ENCODE measurements around the gene RNASE1. TPM values are rescaled to one million over a fixed set of nuclear protein-coding genes. Genes with fewer than 3 reads are reported as not detected.
"Not testable (repeated sequence)": the region's sequence is repeated elsewhere in the genome, so short reads cannot be mapped to it uniquely, and the experiment has no call there.

RNASE1 gene
- total RNA-seq, 2 experiments from 2014 or later: not detected

DNA sequence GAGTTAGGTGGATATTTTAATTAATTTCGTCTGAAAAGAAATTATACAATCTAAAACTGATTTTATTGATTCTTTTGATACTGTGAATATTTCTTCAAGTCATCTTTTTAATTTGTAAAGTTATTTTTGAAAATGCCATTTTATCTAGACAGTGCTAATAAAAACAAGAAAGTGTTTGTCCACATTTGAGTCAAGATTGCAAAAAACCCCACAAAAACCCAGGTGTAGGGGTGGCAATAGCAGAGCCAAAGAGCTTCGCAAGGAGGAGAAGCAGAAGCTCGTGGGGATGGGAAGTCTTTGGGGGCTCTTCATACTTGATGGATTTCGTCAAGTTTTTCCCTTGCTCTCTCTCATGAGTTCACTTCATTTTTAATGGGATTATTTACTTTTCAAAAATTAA, 15.6 kb downstream of the RNASE1 start:
- intact Hi-C loops (cut with micrococcal nuclease): no loop called here
- ChIA-PET POLR2A (no interaction called here), CTCF (no interaction called here)
- Mint-ChIP-seq H3K9me3 (no peaks in the 10 kb centered on the region), H3K27me3 (no peaks in the 10 kb centered on the region), H3K4me3 (no peak overlapping the region), H3K4me1 (ENCODE audit: low read depth) (peaks cover 16% of the 10 kb centered on the region), H3K27ac (no peak overlapping the region), H3K36me3 (no peaks in the 10 kb centered on the region)
- DNase-seq: no peak

DNA sequence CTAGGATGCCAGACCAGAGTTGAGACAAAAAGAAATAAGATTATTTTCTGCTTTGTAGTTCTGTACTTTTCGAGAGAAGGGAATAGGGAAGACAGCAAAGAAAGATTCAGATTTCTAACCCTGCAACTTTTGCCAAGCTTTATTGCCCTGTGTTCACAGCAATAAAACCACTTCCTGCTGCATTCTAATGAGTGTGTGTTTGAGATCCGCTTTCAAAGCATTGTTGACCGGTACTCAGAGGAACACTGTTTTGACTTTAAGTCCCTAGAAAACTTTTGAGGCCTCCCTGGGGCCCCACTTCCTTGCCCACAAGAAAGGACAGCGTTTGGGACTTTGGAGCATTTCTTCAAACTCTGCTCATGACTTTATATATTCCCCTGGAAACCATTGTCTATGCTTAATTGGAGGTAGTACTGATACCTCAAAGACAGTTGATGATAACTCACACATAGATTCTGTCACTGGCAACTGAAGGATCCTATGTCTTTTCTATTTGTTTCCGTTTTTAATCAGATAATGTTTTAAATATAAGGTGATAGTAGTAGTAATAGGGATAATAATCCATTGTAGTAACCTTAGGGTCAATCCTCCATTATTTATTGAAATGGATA, 20.3 kb downstream of the RNASE1 start:
- Mint-ChIP-seq H3K9me3 (no peaks in the 10 kb centered on the region), H3K4me1 (ENCODE audit: low read depth) (peaks cover 29% of the 10 kb centered on the region), H3K36me3 (no peaks in the 10 kb centered on the region), H3K27me3 (no peaks in the 10 kb centered on the region), H3K4me3 (peak overlapping the region; percentile 64), H3K27ac (peak overlapping the region; percentile 79)
- POLR2A ChIA-PET: no interaction called here
- intact Hi-C loops (cut with micrococcal nuclease): loop anchor here (5.0 kb wide), 3 partner anchors 100 to 295 kb away; partner anchors contain the start of gene RNASE4
- peak; percentile 32 for DNase-seq
- CTCF ChIA-PET: interaction anchor here (0.9 to 2.6 kb wide), 2 partner anchors 75 to 188 kb away, joined by 3 to 8 read pairs; no protein-coding TSS in a partner anchor

DNA sequence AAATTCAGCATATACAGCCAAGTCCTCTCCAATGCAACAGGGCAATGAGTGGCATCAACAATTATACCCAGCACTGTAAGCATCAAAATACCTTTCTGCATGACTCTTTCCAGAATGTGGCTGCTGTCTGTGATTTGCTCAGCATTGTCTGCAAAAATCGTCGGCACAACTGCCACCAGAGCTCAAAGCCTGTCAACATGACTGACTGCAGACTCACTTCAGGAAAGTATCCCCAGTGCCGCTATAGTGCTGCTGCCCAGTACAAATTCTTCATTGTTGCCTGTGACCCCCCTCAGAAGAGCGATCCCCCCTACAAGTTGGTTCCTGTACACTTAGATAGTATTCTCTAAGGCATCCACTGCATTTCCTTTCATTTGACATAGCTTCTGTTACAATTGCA, 20.8 kb downstream of the RNASE1 start:
- intact Hi-C loops (cut with micrococcal nuclease): loop anchor here (5.0 kb wide), 3 partner anchors 100 to 295 kb away; partner anchors contain the start of gene RNASE4
- H3K27ac Mint-ChIP-seq: peak overlapping the region; percentile 79
- H3K4me3 Mint-ChIP-seq: peak overlapping the region; percentile 64
- POLR2A ChIA-PET: interaction anchor here (1.2 kb wide), 1 partner anchor 17 kb away, joined by 4 read pairs; no protein-coding TSS in a partner anchor
- H3K4me1 Mint-ChIP-seq (ENCODE audit: low read depth): peaks cover 29% of the 10 kb centered on the region
- H3K9me3 Mint-ChIP-seq: no peaks in the 10 kb centered on the region
- H3K27me3 Mint-ChIP-seq: no peaks in the 10 kb centered on the region
- no peaks in the 10 kb centered on the region for H3K36me3 Mint-ChIP-seq
- DNase-seq: peak; percentile 41
- CTCF ChIA-PET: interaction anchor here (0.8 to 2.6 kb wide), 3 partner anchors 76 to 189 kb away, joined by 3 to 8 read pairs (median 4); no protein-coding TSS in a partner anchor

DNA sequence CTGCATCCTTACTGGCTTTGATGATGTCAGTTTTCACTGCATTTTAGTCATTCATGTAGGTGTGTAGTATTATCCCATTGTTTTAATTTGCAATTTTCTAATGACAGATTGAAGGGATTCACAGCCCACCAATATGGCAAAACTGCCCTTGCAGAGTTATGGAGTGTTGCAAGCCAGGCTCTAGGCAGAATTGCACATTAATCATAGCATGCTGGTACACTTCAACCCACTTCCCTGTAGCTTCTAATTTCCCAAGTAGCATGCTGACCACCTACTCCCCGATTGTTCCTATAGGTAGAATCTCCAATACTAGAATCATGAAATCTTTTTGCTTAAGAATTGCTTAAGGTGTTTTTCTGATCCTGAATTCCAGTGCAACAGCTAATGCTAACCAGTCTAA, 26.7 kb downstream of the RNASE1 start:
- POLR2A ChIA-PET: no interaction called here

DNA sequence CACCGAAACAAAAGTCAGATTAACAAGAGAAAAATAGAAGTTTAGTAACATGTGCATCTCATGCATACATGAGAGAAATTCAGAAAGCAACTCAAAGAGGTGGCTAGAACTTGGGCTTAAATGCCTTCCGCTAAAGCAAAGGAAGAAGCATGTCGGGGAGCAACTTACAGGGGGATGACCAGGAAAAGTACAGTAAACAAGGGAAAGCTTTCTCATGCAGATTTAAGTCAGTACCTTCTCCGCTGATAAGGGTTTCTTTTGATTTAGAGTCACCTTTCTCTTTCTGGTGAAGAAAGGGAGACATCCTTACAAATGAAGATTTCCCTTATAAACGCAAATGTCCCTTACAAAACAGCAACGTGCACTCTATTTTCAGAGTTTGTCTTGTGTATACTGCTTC, 27.6 kb downstream of the RNASE1 start:
- no peaks in the 10 kb centered on the region for H3K36me3 Mint-ChIP-seq
- H3K4me3 Mint-ChIP-seq: no peak overlapping the region
- intact Hi-C loops (cut with micrococcal nuclease): no loop called here
- no peaks in the 10 kb centered on the region for H3K4me1 Mint-ChIP-seq (ENCODE audit: low read depth)
- ChIA-PET CTCF (no interaction called here), POLR2A (no interaction called here)
- H3K27me3 Mint-ChIP-seq: no peaks in the 10 kb centered on the region
- no peak for DNase-seq
- H3K9me3 Mint-ChIP-seq: no peaks in the 10 kb centered on the region
- H3K27ac Mint-ChIP-seq: no peak overlapping the region

More for the DNA sequence above, 26.7 kb downstream of the RNASE1 start:
- H3K36me3 Mint-ChIP-seq: no peaks in the 10 kb centered on the region
- intact Hi-C loops (cut with micrococcal nuclease): no loop called here
- H3K9me3 Mint-ChIP-seq: no peaks in the 10 kb centered on the region
- DNase-seq: no peak
- H3K4me3 Mint-ChIP-seq: no peak overlapping the region
- H3K27me3 Mint-ChIP-seq: no peaks in the 10 kb centered on the region
- H3K4me1 Mint-ChIP-seq (ENCODE audit: low read depth): peaks cover 5% of the 10 kb centered on the region
- CTCF ChIA-PET: no interaction called here
- no peak overlapping the region for H3K27ac Mint-ChIP-seq

DNA sequence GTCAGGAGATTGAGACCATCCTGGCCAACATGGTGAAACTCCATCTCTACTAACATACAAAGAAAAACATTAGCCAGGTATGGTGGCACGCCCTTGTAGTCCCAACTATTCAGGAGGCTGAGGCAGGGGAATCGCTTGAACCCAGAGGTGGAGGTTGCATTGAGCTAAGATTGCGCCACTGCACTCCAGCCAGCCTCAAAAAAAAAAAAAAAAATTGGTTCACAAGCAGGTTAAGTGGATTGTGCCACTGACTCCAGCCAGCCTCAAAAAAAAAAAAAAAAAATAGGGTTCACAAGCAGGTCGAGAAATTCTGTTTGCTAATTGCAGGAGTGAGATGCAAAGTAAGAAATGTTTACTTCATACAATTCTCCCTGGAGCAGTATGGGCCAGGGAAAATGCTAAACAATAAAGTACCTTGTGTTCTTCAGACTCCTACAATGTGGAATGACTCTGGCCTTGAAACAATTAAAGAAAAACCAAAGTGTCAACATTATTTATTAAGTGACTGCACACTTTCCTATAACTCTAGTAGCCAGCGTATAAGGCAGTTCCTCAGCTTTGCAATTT, 28.3 kb downstream of the RNASE1 start:
- Mint-ChIP-seq H3K4me1 (ENCODE audit: low read depth) (no peaks in the 10 kb centered on the region), H3K4me3 (no peak overlapping the region), H3K27ac (no peak overlapping the region), H3K36me3 (no peaks in the 10 kb centered on the region), H3K27me3 (peaks cover under 1% of the 10 kb centered on the region), H3K9me3 (no peaks in the 10 kb centered on the region)
- intact Hi-C loops (cut with micrococcal nuclease): no loop called here
- ChIA-PET POLR2A (no interaction called here), CTCF (interaction anchor here (1.0 kb wide), 1 partner anchor 47 kb away, joined by 3 read pairs; no protein-coding TSS in a partner anchor)
- DNase-seq: no peak

DNA sequence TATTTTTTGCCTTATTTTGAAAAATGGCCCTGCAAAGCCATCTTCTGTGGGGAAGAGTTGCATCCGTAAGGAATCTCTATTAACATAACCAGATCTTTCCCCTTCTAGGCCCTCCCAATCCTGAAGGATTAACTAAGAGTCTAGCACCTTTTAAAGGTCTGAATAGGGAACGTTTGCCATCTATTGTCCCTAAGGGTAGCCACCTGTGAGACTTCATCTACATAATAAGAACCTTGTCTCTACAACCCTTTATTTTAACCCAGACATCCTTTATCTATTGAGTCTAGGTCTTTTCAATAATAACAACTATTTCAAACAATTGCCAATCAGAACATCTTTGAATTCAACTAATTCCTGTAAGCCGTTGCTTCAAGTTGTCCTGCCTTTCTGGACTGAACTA, 30.0 kb downstream of the RNASE1 start:
- peaks cover 1% of the 10 kb centered on the region for H3K27me3 Mint-ChIP-seq
- intact Hi-C loops (cut with micrococcal nuclease): no loop called here

DNA sequence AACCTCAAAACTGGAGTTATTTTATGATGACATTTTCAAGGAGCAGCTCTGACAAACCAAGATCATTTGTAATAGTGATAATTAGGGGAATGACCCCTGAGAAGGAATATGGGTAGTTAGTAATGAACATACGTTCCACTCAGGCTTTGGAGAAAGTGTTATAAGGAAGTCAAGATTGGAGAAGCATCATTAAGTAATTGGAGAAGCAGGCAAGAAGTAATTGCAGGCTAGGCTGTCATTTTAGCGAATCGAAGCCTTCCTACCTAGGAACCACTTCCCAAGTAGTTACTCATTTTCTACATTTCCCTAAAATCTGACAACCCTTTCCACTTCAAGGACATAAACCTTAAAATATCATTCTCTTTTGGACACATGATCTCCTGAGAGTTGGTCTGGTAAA, 33.2 kb downstream of the RNASE1 start:
- Mint-ChIP-seq H3K27me3 (peaks cover 1% of the 10 kb centered on the region), H3K27ac (no peak overlapping the region), H3K4me1 (ENCODE audit: low read depth) (no peaks in the 10 kb centered on the region), H3K36me3 (no peaks in the 10 kb centered on the region), H3K4me3 (no peak overlapping the region), H3K9me3 (no peaks in the 10 kb centered on the region)
- DNase-seq: no peak
- POLR2A ChIA-PET: no interaction called here
- intact Hi-C loops (cut with micrococcal nuclease): no loop called here
- CTCF ChIA-PET: no interaction called here

More for the DNA sequence above, 30.0 kb downstream of the RNASE1 start:
- ChIA-PET POLR2A (no interaction called here), CTCF (no interaction called here)
- no peaks in the 10 kb centered on the region for H3K9me3 Mint-ChIP-seq
- H3K36me3 Mint-ChIP-seq: no peaks in the 10 kb centered on the region
- H3K4me3 Mint-ChIP-seq: no peak overlapping the region
- DNase-seq: no peak
- H3K4me1 Mint-ChIP-seq (ENCODE audit: low read depth): no peaks in the 10 kb centered on the region
- H3K27ac Mint-ChIP-seq: no peak overlapping the region

DNA sequence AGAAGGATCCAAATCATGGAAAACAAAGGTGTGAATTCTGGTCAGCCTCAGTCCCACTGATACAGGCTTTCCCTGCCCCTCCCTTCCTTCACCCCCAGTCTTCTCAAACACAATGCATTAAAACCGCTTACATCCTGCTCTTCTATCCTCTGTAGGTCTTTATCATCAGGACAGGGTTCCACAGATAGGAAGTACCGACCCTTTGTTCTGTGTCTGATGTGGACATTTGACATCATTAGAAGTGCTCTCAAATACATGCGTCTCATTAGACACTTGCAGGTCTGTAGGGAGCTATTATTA, 34.1 kb downstream of the RNASE1 start:
- Mint-ChIP-seq H3K27ac (no peak overlapping the region), H3K9me3 (no peaks in the 10 kb centered on the region), H3K4me3 (no peak overlapping the region), H3K36me3 (no peaks in the 10 kb centered on the region), H3K27me3 (peaks cover 1% of the 10 kb centered on the region), H3K4me1 (ENCODE audit: low read depth) (no peaks in the 10 kb centered on the region)
- ChIA-PET CTCF (no interaction called here), POLR2A (no interaction called here)
- intact Hi-C loops (cut with micrococcal nuclease): no loop called here
- no peak for DNase-seq

DNA sequence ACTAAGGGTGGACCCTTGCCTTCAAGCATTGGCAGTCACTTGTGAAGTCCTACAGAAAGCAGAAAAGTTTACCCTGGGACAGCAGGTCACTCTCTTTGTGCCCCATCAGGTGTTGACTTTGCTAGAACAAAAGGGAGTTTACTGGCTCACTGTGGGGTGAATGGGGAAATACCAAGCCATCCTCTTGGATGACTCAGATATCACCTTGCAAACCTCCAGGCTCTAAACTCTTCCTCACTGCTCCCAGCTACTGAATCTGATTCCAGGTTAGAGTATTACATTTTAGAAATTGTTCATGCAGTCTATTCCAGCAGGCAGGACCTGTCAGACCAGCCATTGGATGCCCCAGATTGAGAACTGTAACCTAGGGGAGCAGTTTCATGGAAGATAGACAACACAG, 41.7 kb downstream of the RNASE1 start:
- Mint-ChIP-seq H3K27ac (no peak overlapping the region), H3K9me3 (no peaks in the 10 kb centered on the region), H3K4me1 (ENCODE audit: low read depth) (no peaks in the 10 kb centered on the region), H3K27me3 (no peaks in the 10 kb centered on the region), H3K36me3 (no peaks in the 10 kb centered on the region), H3K4me3 (no peak overlapping the region)
- intact Hi-C loops (cut with micrococcal nuclease): no loop called here
- no peak for DNase-seq
- CTCF ChIA-PET: interaction anchor here (1.0 to 1.1 kb wide), 2 partner anchors 87 to 97 kb away, joined by 3 to 4 read pairs; no protein-coding TSS in a partner anchor
- POLR2A ChIA-PET: no interaction called here

DNA sequence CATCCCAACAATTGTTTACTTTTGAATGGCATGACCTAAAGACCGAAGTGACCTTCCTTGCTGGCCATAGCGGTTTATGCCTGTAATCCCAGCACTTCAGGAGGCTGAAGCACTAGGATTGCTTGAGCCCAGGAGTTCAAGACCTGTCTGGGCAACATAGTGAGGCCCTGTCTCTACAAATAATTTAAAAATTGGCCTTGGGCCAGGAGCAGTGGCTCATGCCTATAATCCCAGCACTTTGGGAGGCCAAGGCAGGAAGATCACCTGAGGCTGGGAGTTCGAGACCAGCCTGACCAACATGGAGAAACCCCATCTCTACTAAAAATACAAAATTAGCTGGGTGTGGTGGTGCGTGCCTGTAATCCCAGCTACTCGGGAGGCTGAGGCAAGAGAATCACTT, 43.2 kb downstream of the RNASE1 start:
- POLR2A ChIA-PET; CTCF ChIA-PET; H3K36me3 Mint-ChIP-seq; DNase-seq; H3K4me3 Mint-ChIP-seq; H3K27me3 Mint-ChIP-seq; H3K27ac Mint-ChIP-seq; H3K4me1 Mint-ChIP-seq (ENCODE audit: low read depth); H3K9me3 Mint-ChIP-seq: not testable (repeated sequence)
- intact Hi-C loops (cut with micrococcal nuclease): loop anchor here (10.0 kb wide), 1 partner anchor 215 kb away; no protein-coding TSS in a partner anchor

DNA sequence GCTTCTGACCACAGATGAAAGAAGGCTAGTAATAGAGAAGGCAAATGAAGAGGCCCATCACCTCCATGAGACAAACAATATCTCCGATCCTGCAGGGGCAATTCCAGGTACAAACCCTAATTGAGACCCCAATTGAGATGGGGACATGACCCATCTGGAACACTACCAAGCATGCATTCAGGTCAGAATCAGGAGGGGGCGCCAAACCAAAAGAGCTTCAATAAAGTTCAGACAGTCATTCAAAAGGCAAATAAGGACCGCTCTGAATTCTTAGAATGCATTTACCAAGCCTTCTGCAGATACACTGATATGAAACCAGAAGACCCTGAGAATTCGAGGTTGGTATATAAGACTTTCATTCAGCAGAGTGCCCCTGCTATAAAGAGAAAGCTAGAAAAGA, 44.7 kb downstream of the RNASE1 start:
- intact Hi-C loops (cut with micrococcal nuclease): loop anchor here (1.0 to 10.0 kb wide), 3 partner anchors 97 to 217 kb away; no protein-coding TSS in a partner anchor
- Mint-ChIP-seq H3K4me1 (ENCODE audit: low read depth) (no peaks in the 10 kb centered on the region), H3K9me3 (peaks cover 3% of the 10 kb centered on the region), H3K4me3 (no peak overlapping the region), H3K27ac (no peak overlapping the region), H3K27me3 (peaks cover 2% of the 10 kb centered on the region), H3K36me3 (peaks cover 2% of the 10 kb centered on the region)
- CTCF ChIA-PET: interaction anchor here (0.7 to 4.2 kb wide), 5 partner anchors 97 to 205 kb away, joined by 3 to 19 read pairs (median 7); no protein-coding TSS in a partner anchor
- DNase-seq: peak; percentile 51
- POLR2A ChIA-PET: no interaction called here

DNA sequence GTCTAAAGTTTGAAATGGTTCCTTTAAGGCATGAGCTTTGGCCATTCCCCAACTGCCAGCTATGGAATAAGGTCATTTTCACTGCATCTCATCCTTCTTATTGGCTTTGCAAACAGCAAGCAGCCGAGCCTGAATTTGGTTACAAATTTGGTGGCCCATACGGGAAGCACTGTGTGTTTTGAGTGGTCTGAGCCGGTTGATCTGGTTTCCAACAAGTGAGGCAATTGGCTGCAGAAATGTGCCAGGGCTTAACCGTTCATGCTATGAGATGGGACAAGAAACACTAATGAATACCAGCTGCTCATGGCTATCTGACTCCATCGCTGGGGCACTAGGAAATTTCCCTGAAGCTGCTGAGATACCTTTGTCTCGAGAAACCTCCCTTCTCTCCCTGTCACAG, 47.6 kb downstream of the RNASE1 start:
- CTCF ChIA-PET: interaction anchor here (0.6 to 4.2 kb wide), 4 partner anchors 9 to 338 kb away, joined by 3 to 14 read pairs (median 3); partner anchors contain the start of gene EDDM3A
- POLR2A ChIA-PET: no interaction called here
- intact Hi-C loops (cut with micrococcal nuclease): loop anchor here (10.0 kb wide), 1 partner anchor 220 kb away; no protein-coding TSS in a partner anchor
- DNase-seq: no peak
- H3K4me1 Mint-ChIP-seq (ENCODE audit: low read depth): no peaks in the 10 kb centered on the region
- peaks cover 2% of the 10 kb centered on the region for H3K27me3 Mint-ChIP-seq
- H3K36me3 Mint-ChIP-seq: peaks cover 2% of the 10 kb centered on the region
- H3K27ac Mint-ChIP-seq: no peak overlapping the region
- no peak overlapping the region for H3K4me3 Mint-ChIP-seq
- peaks cover 19% of the 10 kb centered on the region for H3K9me3 Mint-ChIP-seq
